WI38 (cell line): ENCODE data around the gene FAM53C.

Experiments
- H3K4me3 ChIP-seq: 2 replicates; pipeline ENCODE4 v1.5.1; 2011; ENCODE audit warnings: low read depth, mild to moderate bottlenecking, control low read depth, low read length
- CTCF ChIP-seq: IDR thresholded peaks from 2 replicates; pipeline ENCODE4 v1.5.1; 2012; ENCODE audit warnings: low read depth, mild to moderate bottlenecking, control low read depth, low read length

The FAM53C gene

GRCh38 chr5:138359621-138360020, 21.6 kb downstream of the FAM53C start:
- H3K4me3 ChIP-seq, result no peak overlapping the region
- TF ChIP-seq CTCF, result no peak

GRCh38 chr5:138360941-138361452, 22.9 kb downstream of the FAM53C start:
- H3K4me3 ChIP-seq, result no peak overlapping the region
- no peak for TF ChIP-seq CTCF

DNA sequence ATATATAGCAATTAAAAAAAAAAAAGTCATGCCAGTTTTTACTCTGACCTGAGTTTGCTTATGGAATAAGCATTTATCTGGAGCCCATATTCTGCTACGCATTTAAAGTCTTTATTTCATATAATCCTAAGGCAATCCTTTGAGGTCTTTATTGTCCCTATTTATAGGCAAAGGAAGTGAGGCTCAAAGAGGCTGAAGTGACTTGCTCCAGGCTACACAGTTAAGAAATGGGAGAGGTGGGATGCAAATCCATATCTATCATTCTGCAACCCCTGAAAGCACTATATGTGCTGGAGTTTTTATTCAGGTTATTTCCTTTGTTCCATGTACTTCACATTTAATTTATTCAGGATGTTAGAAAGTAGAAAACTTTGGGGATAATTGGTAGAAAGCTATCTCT, 26.5 kb downstream of the FAM53C start:
- TF ChIP-seq CTCF, result no peak
- H3K4me3 ChIP-seq, result no peak overlapping the region

- H3K4me3 ChIP-seq, result no peak overlapping the region
- no peak for TF ChIP-seq CTCF
Measured at GRCh38 chr5:138366632-138367382, 28.7 kb downstream of the FAM53C start.

- no peak for TF ChIP-seq CTCF
- H3K4me3 ChIP-seq, result no peak overlapping the region
Measured at GRCh38 chr5:138369261-138369660, 31.2 kb downstream of the FAM53C start.

GRCh38 chr5:138369706-138370105, 31.6 kb downstream of the FAM53C start:
- no peak for TF ChIP-seq CTCF
- no peak overlapping the region for H3K4me3 ChIP-seq

GRCh38 chr5:138370537-138370936, 32.5 kb downstream of the FAM53C start:
- no peak for TF ChIP-seq CTCF
- no peak overlapping the region for H3K4me3 ChIP-seq
